HG03135 (cell line): ENCODE results near the gene CTNNA3.
"Not testable (repeated sequence)": the region's sequence is repeated elsewhere in the genome, so short reads cannot be mapped to it uniquely, and the experiment has no call there.

ENCODE experiments used
- ATAC-seq: cut with Tn5 transposase; IDR thresholded peaks from one replicate; pipeline ENCODE4 v1.9.1; 2021; ENCODE audit warnings: mild to moderate bottlenecking, moderate library complexity; ENCODE audit not compliant: unreplicated experiment

The CTNNA3 gene

DNA sequence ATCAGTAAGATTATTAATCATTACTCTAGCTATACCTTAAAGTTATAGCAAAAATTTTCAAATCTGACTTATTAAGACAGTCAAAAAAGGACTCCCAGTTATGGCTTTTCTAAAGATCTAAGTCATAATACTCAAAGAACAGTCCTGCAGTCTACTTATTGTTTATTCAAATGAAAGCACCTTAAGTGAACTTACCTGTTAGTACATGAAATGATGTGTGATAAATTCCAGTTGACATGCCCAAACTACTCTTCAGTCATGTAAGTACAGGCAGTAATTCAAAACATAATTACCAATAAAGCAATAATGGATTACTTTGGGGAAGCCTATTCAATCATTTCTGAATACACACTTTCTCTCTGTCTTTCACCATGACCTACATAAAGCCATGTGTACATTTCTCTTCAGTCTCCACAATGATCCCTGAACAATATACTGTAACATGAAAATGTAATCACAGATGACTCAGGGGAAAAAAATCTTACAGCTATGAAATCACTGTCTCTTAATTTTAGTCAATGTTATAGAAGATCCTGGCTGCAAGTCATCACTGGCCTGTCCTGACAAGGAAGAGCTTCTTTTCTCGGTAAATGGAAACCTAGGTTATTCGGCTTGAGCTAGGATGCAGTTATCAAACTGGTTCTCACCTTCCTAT, 1190.9 kb downstream of the CTNNA3 start:
- no peak for ATAC-seq

DNA sequence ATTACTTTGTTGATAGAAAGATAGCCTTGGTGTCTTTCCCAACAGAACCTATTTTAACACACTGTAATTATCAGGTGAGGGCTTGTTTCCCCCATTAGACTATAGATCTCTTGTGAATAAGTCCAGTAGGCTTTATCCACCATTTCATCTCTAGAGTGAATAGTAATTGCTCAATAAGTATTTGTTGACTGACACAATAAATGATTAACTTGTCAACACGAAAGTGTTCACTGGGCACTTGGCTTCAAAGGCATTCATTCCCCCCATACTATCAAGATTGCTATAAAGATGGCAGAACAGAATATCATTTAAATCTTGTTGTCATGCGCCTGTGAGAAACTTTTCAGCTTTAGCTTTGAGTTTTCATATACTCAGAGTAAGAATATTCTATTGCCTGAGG, 1194.6 kb downstream of the CTNNA3 start:
- no peak for ATAC-seq

DNA sequence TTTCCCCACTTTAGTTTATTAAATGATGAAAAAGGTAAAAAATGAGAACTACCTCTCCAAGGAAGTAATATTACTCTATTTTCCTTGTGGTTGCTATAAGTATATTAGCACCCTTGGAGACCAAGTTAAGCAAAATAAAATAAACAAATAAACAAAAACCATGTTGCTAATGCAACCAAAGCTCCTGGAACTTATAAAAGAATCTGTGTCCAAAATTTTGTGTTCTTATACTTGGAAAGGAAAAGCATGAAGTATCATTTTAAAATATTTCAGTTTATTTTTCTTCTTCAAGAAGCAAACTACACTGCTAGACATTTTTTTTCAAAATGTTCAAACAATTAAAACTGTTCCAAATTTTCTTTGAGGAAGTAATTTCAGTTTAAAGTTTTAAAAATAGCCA, 1212.0 kb downstream of the CTNNA3 start:
- ATAC-seq: no peak

DNA sequence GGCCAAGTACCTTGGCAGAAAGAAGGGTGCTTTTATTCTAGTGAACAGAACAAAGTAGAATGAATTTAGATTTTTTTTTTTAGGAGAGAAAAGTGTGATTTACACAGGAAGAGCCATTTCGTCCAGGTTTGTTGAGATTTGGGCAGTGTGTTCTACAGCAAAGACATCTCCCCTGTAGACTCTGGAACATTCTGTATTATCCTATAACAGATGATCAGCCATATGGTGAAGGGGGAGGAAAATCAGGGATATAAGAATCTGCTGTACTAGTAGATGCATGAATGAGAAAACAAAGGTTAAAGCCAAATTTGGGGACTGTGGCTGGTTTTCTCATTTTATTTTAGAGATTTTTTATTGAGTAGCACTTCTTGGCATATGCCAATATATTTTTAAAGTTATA, 1223.8 kb downstream of the CTNNA3 start:
- no peak for ATAC-seq

DNA sequence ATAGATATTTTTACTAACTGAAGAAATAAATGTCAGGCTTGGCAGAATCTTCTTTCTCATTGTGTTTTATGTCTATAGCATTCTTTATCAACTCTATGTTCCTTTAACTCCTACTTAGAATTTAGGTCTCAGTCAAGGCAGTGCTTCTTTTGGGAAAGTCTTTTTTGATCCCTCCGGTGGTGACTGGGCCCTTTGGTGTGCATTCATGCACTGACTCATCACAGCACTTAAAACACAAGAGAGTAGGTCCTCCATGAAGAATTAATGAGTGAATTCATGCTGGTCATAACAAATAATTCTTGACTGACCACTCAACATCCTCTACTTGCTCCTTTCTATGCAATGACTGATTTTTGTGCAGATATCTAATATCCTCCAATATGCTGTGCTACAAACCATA, 1229.0 kb downstream of the CTNNA3 start:
- ATAC-seq: no peak

DNA sequence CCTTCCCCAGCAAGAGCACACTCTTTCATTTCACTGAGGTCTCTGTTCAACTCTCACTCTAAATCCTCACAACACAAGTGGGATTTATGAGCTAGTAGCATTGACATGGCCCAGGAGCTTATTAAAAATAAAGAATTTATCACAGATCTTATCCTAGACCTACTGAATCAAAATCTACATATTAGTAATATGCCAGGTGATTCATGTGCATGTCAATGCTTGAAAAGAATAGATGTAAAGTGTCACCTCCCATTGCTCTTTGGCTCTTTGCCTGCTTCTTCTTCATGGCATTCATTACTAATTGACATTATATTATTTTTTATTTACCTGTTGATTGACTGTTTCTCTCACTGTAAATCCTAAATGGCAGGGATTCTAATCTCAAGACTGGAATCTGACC, 1229.4 kb downstream of the CTNNA3 start:
- no peak for ATAC-seq

DNA sequence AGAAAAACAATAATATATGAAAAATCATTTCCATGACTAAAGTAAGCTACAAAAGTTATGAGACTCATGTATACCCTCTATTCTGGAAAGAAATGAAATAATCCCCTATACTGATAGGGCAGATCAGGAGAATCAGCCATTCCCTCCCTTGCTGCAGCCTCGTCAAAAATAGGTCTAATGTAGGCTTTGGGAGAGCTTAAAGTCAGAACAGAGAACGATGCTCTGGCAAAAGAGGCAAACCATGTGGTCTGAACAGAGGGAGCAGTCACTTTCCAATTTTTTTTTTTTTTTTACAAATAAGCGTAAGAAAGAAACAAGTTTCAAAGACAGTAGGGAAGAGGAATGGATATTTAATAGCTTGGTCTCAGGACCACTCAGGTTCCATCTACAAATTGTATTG, 1232.4 kb downstream of the CTNNA3 start:
- ATAC-seq: no peak

DNA sequence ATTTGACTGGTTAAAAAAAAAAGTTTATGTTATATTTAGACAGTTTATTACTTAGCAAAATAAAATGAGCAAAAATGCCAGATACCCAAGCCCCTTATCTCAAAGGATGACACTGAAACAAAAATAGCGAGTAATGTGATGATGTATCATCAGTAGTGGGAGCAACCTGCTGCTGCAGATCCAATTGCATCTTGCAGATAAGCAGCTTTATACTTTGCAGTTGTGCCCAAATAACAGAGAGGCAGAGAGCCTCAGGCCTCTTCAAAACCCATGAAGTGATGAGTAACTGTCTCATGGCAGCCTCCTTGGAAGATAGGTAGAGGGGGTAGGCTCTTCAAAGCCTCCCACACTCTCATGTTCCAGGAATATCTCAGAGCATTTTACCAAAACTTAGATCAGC, 1238.4 kb downstream of the CTNNA3 start:
- no peak for ATAC-seq

DNA sequence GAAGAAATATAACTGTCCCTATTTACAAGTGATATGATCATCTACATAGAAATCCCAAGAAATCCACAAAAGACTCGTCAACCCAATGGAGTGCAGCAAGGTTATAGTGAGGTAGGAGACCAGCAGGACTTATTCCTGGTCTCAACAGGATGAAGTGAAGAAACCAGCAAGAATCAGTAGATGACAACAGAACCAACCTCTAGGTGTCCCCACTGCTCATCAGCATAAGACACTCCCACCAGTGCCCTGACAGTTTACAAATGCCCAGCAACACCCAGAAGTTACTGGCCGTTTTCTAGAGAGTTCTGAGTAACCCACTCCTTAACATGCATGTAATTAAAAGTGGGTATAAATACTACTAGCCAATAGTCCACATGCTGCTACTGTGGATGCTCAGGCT, 1240.7 kb downstream of the CTNNA3 start:
- ATAC-seq: no peak

DNA sequence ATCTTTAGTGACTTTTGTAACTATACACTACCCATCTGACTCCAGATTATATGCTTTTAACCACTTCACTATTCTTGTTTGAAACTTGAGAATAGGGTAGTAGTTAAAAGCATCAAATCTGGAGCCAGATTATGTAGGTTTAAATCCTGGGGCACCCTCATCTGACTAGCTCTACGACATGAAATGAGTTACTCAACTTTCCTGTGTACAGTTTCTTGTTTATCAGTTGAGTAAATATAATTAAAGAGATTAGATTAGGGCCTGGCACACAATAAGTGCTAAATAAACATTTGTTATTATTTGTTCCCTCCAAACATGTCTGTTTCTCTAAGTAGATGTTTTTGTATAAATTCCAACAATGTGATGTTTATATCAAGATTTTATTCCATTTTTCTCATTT, 1255.4 kb downstream of the CTNNA3 start:
- no peak for ATAC-seq

DNA sequence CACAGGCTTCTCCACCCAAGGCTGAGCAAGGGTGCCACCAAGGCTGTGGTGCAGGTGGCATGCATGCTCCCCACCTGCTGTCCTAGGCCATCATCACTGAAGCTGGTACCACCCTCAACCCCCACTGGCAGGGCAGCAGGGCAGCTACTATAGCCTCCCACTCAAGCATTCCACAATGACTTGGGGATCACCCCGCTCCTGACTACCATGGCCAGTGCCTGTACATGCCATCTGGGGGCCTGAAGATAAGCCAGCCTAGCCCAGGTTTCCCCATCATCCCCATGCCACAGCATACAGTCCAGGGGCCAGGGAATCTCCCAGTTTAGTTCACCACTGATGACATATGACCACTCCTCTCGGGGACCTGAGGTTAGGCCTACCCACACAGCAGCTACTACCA, 1281.1 kb downstream of the CTNNA3 start:
- no peak for ATAC-seq

DNA sequence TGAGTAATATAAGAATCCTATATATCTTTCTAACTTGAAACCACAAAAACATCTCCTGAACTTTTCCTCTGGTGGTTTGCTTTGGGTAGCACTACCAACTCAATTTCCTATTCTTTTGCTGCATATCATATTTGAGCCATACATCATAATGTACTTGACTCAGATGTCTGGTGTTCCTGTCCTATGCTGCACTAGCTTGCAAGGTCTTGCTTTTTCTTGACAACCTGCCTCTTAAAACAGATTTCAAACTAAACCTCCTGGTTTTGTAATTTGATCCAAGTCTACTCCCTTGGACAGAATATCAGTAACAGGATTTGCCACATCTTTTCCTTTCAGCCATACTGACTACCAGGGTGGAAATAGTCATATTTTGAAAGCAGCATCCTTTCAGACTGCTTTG, 1290.4 kb downstream of the CTNNA3 start:
- ATAC-seq: no peak

DNA sequence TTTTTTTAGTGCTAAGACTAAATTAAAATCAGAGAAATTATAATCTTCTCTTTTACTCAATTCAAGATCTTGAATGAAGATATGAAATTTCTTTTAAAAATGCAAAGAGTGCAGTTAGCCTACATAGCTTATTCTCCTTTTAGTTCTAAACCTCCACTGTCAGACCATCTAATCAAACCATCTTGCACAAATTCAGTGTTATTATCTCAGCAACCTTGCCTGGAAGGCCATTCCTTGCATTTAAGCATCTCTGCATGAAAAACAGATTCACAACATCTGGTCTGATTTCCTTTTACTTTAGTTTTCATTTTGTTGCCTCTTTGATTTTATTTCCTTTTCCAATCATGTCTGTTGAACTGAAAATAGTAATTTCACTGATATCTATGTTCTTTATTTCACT, 1297.3 kb downstream of the CTNNA3 start:
- ATAC-seq: no peak

DNA sequence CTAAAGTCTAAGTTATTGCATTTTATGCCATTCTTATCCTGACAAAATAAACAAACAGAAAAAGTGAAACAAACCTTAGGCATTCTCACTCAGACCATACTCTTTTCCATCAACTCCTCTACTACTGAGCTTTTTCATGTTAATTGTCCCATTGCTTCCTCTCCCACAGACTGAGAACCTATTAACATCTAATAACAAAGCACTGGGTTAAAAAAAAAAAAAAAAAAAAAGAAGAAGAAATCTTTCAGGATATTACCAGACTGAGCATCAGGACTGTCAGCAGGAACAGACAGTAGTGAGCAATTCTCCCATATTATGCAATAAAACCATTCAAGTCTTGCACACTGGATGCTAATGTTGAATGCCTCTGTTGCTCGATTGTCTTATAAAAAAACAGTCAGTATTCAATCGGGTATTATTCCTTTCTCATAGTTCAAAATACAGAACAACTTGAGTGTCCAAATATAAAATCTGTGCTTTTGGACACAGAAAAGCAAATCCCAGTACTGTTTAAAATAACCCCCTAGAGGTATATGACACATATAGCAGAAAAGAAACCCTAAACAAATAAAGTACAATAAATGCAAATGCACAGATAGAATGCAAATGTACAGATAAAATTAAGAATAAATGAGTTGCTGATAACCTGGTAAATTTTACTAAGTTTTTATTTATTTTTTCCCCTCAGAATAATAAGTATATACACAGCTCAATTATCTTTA, 1301.5 kb downstream of the CTNNA3 start:
- no peak for ATAC-seq

DNA sequence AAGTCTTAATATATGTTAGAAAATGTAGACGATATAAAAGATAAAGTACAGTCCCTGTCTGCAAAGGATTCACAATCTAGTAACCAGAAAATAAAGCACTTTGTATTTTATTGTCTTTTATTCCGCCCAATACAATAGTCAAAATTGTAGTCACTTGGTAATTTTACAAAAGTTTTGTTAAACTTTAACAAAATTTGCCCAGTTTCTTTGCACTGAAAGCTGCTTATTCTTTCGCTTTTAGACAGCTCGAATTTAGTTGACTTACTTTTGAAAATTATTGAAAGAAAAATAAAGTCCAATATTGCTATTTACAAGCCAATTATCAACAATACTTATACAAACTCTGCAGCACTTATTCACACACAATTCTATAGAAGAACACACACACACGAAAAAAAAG, 1305.1 kb downstream of the CTNNA3 start:
- no peak for ATAC-seq

DNA sequence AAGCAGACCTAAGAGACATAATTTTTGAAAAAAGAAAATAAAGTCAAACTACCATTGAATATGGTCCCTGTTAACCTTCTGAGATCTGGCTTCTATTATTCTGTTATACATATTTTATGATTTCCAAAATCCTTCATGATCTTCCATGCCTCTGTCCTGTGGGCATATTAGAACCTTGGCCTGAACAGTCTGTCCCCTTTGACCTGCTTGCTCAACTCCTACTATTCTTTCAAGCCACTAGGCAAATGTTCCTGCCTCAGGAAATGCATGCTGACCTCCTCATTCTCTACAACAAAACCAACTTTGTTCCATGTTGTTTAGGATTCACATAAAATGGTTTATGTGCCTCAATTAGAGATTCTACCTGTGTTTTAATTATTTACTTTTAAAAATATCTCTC, 1315.0 kb downstream of the CTNNA3 start:
- no peak for ATAC-seq

DNA sequence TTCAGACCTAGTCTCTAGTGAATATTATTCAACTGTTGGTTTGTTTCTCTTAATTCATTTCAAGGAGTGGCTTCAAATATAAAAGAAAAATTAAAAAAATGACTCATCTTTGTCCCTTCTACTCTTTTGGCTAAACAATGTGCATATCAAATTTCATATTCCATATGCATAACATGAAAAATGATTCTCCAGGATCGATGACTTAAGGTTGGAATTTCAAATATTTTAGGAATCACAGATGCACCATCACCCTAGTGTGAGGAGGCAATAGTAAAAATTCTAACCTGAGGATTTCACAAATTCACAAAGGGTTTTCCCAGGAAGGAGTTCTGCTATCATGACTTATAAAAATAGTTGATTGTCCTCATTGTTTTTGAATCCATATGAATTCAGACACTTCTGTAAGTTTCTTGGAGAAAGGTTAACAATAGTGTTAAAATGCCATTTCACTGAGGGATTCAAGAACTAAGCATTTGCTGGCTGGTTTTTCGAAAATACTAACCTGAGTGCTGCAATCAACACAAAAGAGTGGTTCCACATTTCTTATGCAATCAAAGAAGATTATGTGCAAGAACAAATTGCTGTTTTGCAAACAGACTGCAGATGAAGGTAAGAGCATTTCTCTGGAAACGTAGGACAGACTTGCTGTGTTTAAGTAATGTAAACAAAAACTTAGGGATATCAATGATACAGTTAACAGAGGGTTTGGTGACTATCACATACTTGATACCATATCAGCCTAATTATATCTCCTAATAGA, 1317.7 kb downstream of the CTNNA3 start:
- no peak for ATAC-seq

DNA sequence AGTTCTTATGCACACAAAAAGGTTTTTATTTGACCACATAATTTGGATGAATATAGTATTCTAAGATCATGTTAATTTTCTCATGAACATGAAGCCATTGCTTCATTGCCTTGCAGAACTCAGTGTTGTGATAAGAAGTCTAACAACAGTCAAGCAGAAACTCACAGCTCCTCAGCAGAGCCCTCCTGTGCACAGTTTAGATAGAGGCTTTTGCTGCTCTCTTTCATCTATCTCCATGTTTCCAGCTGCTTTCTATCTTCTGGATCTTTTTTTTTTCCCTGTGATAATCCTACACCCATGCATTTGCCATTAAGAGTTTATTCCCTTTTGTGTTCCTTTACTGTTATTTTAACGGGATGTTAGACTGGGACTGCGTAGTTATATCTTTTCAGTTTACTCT, 1327.8 kb downstream of the CTNNA3 start:
- no peak for ATAC-seq

DNA sequence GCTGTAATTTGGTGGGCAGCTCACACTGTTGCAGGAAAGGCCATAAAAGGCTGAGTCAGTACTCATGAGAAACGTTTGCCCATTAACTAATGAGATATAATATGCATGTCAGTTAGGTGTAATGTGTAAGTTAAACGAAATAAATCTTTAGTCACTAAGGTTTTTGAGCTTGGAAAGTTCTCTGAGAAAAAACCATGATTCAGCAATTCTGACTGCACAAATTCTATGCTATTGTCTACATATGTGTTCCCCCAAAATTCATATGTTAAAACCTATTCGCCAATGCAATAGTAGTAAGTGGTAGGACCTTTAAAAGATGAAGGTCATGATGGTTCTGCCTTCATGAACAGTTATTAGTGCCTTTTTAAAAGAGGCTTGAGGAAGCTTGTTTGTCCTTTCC, 1329.8 kb downstream of the CTNNA3 start:
- ATAC-seq: no peak

DNA sequence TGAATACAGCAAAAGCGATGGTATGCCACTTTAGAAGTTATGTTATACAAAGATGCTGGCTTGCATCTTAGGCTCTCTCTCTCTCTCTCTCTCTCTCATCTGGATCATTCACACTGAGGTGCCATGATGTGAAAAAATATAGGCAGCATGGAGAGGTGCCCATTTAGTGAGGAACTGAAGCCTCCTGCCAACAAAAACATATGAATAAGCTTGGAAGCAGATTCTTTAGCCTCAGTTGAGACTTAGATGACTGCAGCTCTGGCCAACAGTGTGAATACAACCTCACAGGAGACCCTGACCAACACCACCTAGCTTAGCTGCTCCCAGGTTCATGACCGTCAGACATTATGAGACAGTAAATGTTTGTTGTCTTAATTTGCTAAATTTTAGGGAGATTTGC, 1330.3 kb downstream of the CTNNA3 start:
- ATAC-seq: no peak

DNA sequence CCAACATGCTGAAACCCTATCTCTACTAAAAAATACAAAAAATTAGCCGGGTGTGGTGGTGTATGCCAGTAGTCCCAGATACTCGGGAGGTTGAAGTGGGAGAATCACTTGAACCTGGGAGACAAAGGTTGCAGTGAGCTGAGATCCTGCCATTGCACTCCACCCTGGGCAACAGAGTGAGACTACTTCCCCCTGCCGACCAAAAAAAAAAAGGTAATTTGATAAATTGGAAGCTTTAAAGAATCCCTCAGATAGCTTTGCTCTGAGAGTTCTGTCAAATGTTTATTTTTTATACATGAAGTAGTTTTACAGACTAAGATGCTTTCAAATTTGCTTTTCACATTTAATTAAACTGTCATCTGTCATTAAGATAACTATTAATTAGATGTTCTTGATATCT, 1333.5 kb downstream of the CTNNA3 start:
- no peak for ATAC-seq

DNA sequence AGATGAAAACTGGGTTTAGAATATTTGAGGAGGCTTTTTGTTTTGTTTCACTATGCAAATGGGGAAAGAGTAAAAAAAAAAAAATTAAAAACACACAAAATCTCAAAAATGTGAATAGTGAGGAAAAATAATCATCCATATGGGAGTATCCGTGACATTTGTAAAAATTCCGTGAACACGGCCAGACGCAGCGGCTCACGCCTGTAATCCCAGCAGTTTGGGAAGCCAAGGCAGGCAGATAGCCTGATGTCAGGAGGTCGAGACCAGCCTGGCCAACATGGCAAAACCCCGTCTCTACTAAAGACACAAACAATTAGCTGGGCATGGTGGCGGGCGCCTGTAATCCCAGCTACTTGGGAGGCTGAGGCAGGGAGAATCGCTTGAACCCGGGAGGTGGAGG, 1342.2 kb downstream of the CTNNA3 start:
- not testable (repeated sequence) for ATAC-seq
